Activated T-cell treated with anti-CD3 and anti-CD28 coated beads, Interleukin-2, amount 50 U/mL, for 48 hours (primary cell): ENCODE data around the gene PDZRN3.
A peak's percentile ranks its signal among the peaks of the same experiment; 100 is the strongest.

ENCODE experiments used
- DNase-seq, 2 experiments: peaks; one replicate each; pipeline ENCODE4 v3.0.0-alpha.2; 2020

The PDZRN3 gene

DNA sequence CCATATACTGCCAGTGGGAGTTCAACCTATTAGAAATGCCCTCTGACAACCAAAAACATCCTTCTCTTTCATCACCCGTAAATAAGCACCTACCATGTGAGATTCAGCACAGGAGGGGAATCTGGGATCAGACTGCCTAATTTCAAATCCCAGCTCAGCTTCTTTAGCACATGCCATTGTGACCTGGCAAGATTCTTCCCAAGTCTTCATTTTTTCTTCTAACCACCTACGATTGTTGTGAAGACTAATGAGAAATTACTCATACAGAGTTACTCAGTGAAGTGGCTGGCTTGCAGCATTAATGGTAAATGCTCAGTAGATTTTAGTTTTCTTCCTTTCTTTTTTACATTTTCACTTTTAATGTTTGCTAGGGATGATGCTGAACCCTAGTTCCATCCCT is 176.7 kb downstream of the PDZRN3 start:
- DNase-seq = no peak

DNA sequence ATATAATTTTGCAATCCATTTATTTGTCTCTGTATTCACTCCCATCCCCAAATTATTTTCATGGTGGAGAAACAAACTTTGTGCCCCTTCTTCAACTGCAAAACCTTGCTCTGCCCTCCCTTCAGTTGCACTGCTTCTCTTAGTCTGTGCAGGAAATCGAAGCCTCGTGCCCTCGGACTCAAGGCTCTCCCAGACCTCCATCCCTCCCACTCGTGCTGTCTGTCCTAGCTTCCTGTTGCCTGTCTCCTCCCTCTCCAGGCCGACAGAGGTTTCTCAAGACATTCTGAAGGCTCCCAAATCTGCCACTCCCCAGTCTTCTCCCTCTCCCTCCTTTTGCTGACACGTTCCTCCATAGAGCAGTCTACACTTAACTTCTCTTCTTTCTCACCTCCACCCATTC is 177.6 kb downstream of the PDZRN3 start:
- DNase-seq = no peak

DNA sequence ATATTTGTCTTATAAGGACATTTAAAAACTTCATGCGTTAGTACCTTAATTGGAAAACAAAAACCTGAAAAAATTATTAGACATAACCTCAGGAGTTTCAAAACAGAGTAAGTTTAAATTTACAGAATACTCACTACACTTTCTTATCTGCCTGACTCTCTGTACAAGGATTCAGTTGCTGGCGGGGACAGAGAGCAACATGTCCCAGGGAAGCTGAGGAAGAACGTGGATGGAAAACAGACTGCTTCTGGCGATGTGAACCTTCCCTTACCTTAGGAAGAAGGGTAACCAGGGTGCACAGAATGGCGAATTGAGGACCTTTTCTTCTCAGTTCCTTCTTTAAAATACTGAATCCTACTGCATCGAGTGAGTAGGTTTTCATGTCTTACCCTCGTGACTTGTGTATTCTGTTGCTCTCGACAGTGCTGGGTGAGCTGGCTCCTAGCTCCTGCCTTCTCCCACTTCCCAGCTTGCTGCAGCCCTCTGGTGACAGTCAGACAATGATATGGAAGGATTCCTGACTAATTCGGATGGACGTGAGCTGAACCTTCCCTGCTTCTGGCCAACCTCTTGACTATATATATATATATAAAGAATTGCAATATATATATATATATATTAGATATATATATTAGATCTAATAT is 178.2 kb downstream of the PDZRN3 start:
- no peak for DNase-seq

DNA sequence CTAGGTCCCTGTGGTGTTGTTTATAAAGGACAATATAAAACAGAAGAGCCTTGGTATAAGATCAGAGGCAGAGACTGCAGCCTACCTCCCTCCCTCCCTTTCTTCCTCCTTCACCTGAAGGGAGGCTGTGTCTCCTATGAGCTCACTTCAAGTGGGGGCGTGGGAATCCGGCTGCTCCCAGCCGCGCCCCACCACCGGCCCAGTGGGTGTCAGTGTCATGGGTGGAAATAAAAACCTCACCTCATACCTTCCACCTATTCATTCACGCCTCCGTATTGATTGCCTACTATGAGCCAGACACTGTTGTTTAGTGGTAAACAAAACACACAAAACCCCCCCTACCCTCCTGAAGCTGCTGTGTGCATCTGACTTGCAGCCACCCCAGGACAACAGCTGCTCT is 181.9 kb downstream of the PDZRN3 start:
- DNase-seq = no peak

DNA sequence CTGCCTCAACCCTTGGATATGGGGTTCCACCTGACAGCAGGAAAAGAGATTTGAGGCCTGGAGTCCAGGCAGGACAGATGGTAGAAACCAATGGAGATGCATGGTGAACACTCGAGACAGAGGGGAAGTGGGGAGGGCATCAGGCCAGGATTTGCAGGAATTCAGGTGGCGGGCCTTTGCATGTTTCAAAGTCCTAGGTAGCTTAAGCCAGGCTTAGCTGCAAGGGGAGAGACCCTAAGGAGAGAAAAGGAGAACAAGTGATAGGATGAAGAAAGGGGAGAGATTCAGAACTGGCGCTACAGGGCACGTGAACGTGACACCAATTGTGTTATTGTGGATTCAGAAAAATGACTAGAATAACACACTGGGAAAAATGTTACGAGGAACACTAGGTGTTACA is 182.6 kb downstream of the PDZRN3 start:
- no peak for DNase-seq

DNA sequence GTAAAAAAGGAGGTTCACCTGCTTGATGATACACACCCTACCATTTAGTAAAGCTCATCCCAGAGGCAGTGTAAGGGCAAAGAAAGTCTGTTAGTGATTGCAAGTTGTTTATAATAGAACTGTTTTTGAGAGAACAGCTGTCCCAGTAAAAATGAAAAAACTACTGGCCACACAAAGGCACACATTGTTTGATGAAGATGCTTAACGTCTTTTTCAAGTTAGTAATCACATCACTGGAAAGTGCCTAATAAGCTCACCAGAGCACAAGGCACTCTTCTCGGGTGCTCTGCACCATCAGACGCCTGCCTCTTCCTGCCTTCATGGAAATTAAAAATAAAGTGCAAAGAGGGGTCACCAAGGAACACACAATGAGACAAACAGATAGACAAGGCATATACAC is 186.9 kb downstream of the PDZRN3 start:
- DNase-seq = no peak

DNA sequence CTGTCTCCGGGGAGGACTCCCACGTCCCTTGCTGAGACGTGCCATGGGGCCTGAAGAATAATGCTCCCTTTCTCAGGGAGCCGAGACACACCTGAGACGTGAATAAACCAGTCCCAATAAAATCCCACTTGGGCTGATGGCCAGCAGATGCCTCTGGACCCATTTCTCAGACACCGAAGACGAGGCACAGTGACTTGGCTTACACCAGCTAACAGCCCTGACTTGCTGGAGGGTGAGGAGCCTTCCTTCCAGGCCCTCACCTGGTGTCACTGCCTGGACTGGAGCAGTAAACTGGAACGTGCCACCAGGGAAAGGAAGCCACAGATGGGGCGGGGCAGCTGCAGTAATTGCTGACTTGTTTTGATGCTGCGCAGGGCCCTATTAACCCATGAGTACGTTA is 189.7 kb downstream of the PDZRN3 start:
- DNase-seq = no peak

DNA sequence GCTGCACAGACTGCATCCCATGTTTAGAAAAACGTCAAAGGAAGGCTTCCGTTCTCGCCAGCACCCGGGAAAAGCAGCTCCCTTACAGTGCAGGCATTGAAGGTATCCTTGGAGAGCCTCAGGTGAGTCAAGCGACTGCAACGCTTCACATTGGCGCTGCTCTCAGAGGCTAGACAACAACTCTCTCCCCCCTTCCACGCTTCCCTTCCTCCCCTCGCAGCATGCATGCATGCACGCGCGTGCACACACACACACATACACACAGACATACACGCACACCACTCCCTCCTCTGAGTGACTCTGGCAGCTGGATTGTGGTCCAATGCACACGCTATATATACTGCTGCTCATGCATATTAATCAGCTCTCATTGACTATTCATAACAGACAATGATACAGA is 191.1 kb downstream of the PDZRN3 start:
- no peak for DNase-seq

DNA sequence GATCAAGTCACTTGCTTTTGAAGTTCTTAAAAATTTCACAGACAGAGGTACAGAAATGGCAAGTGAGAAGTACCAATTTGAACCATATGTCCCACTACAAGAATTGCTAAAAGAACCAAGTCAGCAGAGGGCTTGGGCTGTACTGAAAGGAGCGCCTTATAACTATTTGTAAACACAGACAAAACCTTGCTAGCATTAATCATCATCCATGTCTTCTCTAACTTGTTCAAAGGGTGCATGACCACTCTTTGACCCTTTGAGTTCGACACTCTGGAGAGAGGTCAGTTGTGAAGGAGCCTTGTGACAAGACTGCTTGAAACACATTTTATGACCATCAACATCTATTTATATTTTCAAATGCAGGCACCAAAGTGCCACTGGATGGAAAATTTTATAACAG is 191.7 kb downstream of the PDZRN3 start:
- no peak for DNase-seq

DNA sequence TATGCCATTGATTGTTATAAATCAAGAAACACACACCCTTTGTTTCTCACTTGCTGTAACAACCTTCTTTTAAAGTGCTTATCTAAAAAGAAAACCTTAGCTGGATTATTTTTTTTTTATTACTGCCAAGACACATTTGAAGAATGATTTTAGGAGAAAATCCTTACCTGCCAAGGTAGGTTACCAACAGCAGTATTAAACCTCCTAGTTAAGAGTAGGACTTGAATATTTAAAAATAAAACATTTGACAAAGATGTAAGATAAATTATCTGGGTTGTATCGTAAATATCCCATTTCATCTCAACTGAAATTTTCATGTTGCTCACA is 192.1 kb downstream of the PDZRN3 start:
- DNase-seq = no peak

DNA sequence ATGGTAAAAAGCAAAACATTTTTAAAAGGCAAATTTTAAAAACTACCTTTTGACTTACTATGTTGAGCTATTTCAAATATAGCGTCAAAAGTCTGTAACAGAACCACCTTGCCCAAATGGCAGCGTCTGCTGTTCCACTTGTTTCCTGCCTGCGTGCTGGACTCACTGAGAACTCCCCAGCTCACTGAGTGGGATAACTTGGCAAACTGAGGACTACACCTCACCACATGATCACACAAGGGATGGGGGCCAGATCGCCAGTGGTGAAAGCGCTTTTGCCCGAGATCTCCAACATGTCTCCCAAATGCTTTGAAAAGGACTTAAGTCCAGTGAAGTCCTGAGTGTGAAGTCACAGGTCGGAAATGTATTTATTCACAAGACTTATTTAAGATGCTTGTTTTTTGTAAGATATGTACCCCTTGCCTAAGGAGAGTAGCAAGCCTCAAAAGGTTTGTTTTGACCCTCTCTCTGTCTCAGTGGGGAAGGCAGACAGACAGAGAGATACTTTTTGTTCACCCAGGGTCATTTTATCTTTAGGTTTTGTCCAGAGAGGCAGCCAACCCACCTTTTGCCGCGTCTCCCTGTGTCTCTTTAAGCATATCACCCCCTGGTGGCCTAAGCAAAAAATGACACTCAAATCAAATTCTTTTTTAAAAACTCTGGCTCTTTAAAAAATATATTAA is 192.6 kb downstream of the PDZRN3 start:
- DNase-seq = peak in 1 of 2 experiments; percentile 18

DNA sequence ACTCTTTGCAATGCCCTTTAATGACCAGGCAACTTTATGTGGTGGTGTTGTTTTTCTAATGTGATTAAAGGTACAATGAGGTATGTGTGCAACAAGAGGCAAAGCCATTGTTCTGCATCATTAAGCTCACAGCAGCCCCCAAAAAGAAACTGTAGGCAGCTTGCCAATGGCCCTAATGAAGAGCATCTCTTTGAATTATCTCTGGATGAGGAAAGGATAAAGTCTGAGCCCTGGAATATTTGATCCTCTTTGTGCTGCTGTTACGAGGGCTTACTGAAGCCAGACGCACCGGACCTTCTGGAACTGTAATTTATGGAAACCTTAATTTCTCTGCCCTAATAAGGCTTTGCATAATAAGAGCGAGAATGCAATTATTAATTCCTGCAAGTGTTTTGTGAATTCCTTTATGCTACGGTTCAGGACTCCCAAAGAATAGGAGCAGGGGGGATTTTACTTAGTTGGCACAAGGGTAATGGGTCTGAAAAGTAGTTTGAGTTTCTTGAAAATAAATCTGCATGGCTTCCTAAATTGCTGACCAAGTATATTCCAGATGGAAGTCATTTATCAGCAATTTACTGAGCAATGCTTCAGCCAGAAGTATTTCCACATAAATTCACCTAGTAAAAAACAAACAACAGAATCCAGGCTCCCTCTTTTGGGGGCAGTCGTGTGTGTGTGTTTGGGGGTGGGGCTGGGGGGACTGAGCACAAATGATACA is 193.4 kb downstream of the PDZRN3 start:
- no peak for DNase-seq

DNA sequence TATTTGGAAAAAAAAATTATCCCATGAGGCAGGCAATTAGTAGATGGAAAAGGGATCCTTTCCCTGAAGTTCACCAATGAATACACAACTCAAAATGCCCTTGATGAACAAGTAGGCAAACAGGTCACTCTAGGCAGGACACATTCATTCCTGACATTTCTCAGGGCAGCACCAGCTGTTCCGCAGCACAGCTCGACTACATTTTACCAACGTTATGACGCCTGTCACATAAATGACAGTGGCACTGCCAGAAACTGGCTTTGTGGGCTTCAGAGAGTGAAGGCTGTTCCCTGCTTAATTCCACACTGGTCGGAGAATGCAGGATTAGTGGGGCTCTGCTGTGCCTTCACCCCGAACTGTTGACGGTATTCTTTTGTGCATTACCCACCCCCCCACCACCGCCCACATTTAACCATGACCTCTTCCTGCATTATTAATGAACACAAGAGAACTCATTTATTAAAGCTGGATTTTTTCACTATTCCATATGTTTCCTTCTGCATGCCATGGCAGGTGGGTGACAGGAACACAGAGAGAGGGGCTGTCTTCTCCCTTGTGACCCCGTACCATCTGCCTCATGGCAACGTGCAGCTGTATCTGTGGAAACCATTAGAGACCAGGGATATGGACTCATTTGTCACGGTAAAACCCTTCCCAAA is 197.6 kb downstream of the PDZRN3 start:
- DNase-seq = no peak

DNA sequence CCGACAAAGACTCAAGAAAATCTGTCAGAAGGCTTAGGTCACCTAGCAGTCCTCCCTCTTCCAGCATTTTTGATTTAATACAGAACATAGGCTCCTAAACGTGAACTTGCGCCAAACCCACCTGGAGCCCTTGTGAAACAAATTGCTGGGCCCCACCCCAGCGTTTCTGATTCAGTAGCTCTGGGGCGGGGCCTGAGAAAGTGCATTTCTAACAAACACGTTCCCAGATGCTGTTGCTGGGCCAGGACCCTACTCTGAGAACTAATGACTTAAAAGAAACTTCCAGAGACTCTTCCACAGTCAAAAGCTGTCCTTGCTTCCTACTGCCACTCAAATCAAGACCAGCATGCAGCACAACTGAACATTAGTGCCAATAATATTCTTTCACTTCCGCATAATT is 198.1 kb downstream of the PDZRN3 start:
- no peak for DNase-seq

DNA sequence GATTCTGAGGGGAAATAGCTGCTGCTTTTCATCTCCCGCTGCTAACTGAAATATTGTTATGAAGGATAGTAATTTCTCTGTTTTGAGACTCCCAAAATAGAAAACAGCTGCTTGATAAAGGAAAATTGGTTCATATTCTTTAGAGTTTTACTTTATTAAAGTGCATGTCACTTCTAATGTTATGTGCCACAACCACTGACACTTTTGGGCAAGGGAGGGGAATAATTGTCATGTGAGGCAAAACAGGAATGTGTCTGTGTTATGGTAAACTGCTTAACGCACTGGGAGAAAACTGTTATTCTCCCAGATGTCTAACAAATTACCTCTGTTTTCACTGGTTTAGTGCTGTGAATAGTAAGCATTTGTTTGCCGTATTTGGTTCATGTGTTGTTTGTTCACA is 201.6 kb downstream of the PDZRN3 start:
- no peak for DNase-seq

DNA sequence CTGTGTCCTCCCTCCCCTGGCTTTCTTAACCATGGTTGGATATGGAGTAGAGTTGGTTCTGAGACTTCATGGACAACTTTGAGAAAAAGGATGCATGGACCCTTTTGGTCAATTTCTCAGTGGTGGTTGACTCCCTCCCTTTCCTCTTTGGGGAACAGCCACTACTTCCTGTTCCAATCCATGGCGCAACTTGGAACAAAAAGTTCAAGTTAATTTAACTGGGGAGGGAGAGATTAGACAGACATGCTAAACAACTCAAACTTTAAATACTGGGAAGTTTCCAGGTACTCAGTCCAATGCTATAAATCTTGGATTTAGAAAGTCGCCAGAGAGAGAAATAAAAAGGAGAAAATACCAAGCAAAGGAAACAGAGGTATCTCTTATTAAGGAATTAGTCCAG is 202.2 kb downstream of the PDZRN3 start:
- DNase-seq = no peak

DNA sequence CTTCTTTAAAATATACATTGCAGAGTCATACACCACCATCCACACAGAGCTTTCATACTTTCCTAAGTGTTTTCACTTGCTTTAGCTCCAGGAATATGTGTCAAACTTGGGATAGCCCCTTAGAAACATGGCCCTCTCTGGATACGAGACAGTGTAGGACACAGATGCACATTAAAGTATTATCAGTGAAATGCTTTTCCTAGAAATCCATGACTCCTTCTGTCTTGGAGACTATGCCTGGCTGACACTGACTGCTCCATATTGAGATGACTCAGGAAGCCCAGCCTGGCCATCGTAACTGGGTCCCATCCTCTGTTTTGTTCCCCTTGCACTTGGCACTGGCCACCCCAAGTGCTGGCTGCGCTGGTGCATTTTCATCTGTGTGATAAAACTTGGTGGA is 204.8 kb downstream of the PDZRN3 start:
- DNase-seq = no peak

DNA sequence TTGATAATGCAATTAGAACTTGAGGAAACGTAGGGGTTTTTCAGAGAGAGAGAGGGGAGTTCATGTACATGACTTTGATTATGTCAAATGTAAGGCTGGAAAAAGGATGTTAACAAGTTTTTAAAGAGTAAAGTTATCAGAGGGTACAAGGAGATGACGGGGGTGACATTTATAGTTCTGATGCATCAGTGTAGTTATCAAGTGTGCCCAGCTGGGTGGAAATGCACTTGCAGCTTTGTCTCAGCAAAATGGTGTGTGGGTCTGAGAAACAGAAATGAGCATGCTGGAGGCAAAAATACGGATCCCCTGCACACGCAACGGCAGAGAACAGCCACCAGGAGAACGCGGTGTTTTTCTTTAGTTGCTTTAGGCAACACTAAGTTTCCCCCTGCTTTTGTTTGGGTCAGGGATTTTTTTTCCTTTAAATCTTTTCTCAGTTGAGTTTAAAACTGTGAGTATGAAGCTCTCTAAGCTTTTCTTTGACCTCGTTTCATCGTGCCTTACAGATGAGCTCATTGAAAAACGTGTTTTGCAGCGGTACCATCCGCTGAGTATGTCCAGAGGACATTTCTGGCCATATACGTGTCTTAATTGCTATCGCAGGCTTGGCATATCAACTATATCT is 205.4 kb downstream of the PDZRN3 start:
- DNase-seq = no peak

DNA sequence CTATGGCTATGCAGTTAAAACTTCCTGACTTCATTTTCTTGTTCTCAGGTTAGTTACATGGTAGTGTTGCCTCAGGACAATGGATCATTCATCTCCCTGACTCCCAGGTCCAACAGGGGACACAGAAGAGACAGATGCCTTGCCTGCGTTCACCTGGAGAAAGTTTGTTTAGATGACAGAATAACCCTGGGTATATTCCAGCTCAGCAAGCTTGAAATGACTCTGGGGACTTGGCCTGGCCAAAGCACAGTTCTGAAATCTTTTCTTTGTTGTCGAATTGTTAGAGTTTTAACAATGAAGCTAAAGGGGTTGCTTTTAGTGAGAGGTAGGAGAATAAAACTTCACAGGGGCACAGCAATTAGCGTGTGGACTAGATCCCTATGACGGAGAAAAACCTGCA is 206.1 kb downstream of the PDZRN3 start:
- no peak for DNase-seq

DNA sequence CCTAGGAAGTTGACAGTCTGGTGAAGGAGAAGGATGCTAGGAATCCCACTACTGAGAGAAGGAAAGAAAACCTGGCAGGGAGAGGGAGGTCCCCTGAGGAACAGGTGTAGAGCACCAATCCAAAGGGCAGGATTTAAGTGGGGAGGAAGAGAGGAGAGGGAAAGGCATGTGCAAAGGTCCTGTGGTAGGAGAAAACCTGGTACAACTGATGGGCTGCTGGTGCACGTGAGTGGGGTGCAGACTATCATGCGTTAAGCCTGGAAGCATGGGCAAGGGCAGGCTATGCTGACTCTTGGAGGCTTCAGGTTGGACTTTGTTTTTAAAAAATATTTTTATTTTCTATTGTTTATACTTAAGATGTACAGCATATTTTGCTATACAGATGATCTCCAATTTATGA is 209.6 kb downstream of the PDZRN3 start:
- DNase-seq = no peak

DNA sequence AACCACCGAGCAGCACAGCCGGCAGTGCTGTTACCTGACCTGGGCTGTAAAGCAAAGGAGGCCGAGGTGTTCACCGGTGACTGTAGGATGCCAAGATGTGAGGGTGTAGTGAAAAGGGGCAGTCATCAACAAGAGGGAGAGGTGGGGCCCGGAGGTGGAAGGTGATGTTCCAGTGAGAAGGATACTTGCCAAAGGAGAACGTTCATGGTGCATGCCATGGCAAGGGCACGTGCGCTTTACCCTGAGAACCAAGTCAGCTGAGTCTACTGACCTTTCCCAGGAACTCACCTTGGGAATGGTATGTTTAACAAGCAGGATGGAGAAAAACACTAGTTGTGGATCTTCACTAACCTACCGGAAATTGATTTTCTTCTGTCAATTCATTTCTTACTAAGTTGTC is 211.1 kb downstream of the PDZRN3 start:
- DNase-seq = no peak

DNA sequence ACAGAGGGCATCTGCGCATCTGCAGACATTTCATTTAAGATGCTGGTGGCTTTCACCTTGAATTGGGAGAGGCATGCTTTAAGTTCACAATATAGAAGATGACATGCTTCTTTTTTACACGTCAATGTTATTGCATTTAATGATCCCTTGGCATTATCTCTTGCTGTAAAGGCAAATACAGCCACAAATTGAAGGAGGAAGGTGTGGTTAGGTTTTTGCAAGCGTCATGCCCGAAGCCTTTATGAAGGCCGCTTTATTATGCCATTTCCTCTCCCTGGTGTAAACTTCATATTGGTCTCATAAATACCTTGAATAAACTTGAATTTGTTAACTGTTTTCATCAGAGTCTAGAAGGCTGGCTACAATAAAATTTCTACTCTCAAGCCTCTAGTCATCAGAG is 212.7 kb downstream of the PDZRN3 start:
- no peak for DNase-seq

DNA sequence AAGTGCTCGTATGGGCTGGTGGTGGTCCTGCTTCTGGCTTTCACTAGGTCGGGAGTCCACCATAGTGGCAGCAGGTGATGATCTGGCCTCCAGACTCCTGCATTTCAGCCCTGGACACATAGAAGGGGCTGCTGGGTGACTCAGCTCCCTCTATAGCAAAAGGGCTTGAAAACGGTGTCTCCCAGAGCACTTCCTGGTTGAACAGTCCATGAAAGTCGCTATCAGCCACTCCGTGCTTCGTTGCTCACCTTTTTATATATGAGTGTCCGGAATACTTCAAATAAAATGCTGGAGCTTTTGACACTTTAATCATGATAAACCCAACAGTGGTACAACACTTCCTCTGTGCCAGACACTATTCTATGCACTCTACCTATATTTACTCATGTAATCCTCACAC is 213.2 kb downstream of the PDZRN3 start:
- no peak for DNase-seq
